HCT116 (cell line): ENCODE data around the gene METTL15. TPM values are rescaled to one million over a fixed set of nuclear protein-coding genes. Genes with fewer than 3 reads are reported as not detected.

Source experiments
- ATAC-seq: fragments of 200-7000 bp; cut with Tn5 transposase; 2 replicates; pipeline ENCODE4 v1.9.1; 2020; ENCODE audit warnings: mild to moderate bottlenecking, moderate library complexity
- BruUV-seq: library from RNA; stranded (reverse); fragments of 400-500 nt; replicated peaks from 2 replicates; lab custom pipeline; 2021; lab: Mats Ljungman, UMichigan
- CTCF ChIA-PET: fragments of 300-600 bp; sonication (Branson Sonifier 250); formaldehyde crosslinking; loops from one replicate; lab custom pipeline; 2021; ENCODE audit warnings: antibody characterized with exemption; lab: Charles Lee
- POLR2A ChIA-PET: fragments of 300-600, 350-600 bp; sonication (Branson Sonifier 250); formaldehyde crosslinking; loops from one replicate; lab custom pipeline; 2021; ENCODE audit warnings: antibody characterized with exemption; lab: Charles Lee
- RAD21 ChIA-PET, 2 experiments: fragments of 300-600 bp; sonication (Branson Sonifier 250); formaldehyde crosslinking; loops; one replicate each; lab custom pipeline; 2023; ENCODE audit warnings: low total read pairs in 2 of 2; ENCODE audit not compliant: uncharacterized antibody in 2 of 2, unreplicated experiment in 2 of 2, low non-redundant PET in 1 of 2; lab: Charles Lee
- DNase-seq: peaks from one replicate; pipeline ENCODE4 v3.0.0-alpha.2; 2010; ENCODE audit warnings: low read depth, low spot score
- H2AFZ ChIP-seq: fragments of 200-600 bp; shearing (Covaris generic), sonication (generic); 2 replicates; pipeline ENCODE4 v1.6.1; 2017; ENCODE audit warnings: low read depth, mixed run types, mixed read lengths, antibody characterized with exemption, low read length; ENCODE audit not compliant: poor library complexity, severe bottlenecking
- H3K27ac ChIP-seq: 2 replicates; pipeline ENCODE4 v1.5.1; 2012; ENCODE audit warnings: low read depth, low read length
- H3K27me3 ChIP-seq: fragments of 200-600 bp; sonication (generic); 2 replicates; pipeline ENCODE4 v1.6.1; 2016; ENCODE audit warnings: mixed run types, low read length, mixed read lengths; ENCODE audit not compliant: insufficient read depth
- H3K36me3 ChIP-seq, 2 experiments: fragments of 200-500 bp in 1 of 2; fragments of 200-600 bp in 1 of 2; sonication (Bioruptor generic) in 1 of 2; sonication (generic) in 1 of 2; 2 replicates each; pipeline versions ENCODE4 v1.5.1 to v1.6.1; 2014 to 2016; ENCODE audit warnings: low read length in 2 of 2, inconsistent platforms in 1 of 2, mixed read lengths in 1 of 2, mixed run types in 1 of 2; ENCODE audit not compliant: insufficient read depth in 2 of 2, control insufficient read depth in 1 of 2
- H3K4me1 ChIP-seq, 2 experiments: fragments of 200-600 bp in 1 of 2; sonication (generic) in 1 of 2; 2 replicates each; pipeline versions ENCODE4 v1.5.1 to v1.6.1; 2012 to 2017; ENCODE audit warnings: low read length in 2 of 2, inconsistent platforms in 1 of 2, mild to moderate bottlenecking in 1 of 2, mixed read lengths in 1 of 2, mixed run types in 1 of 2, moderate library complexity in 1 of 2; ENCODE audit not compliant: insufficient read depth in 2 of 2, control insufficient read depth in 1 of 2
- H3K4me2 ChIP-seq: fragments of 200-600 bp; sonication (generic); 2 replicates; pipeline ENCODE4 v1.6.1; 2017; ENCODE audit warnings: mixed run types, low read length, mixed read lengths
- H3K4me3 ChIP-seq, 2 experiments: fragments of 200-600 bp in 1 of 2; sonication (generic) in 1 of 2; replicated peaks in 1 of 2; 2 replicates each; pipeline ENCODE4 v1.5.1; 2011 to 2016; ENCODE audit warnings: low read length in 2 of 2, control low read depth in 1 of 2, low read depth in 1 of 2, mild to moderate bottlenecking in 1 of 2, mixed read lengths in 1 of 2, mixed run types in 1 of 2
- H3K79me2 ChIP-seq: fragments of 200-600 bp; sonication (generic); 2 replicates; pipeline ENCODE4 v1.6.1; 2017; ENCODE audit warnings: mild to moderate bottlenecking, mixed run types, low read length, moderate library complexity, mixed read lengths; ENCODE audit not compliant: insufficient read depth
- H3K9ac ChIP-seq: fragments of 200-600 bp; sonication (generic); 2 replicates; pipeline ENCODE4 v1.6.1; 2016; ENCODE audit warnings: low read length, mixed read lengths
- H3K9me2 ChIP-seq: fragments of 200-600 bp; sonication (generic), shearing (Covaris generic); 2 replicates; pipeline ENCODE4 v1.6.1; 2017; ENCODE audit warnings: mixed run types, mild to moderate bottlenecking, moderate library complexity; ENCODE audit not compliant: insufficient read depth
- H3K9me3 ChIP-seq, 2 experiments: fragments of 200-500 bp in 1 of 2; fragments of 200-600 bp in 1 of 2; sonication (Bioruptor generic) in 1 of 2; sonication (generic) in 1 of 2; 2 replicates each; pipeline ENCODE4 v1.6.1; 2014 to 2017; ENCODE audit warnings: low read length in 2 of 2, mixed read lengths in 2 of 2, inconsistent platforms in 1 of 2, low read depth in 1 of 2, mild to moderate bottlenecking in 1 of 2, mixed run types in 1 of 2, moderate library complexity in 1 of 2; ENCODE audit not compliant: control insufficient read depth in 1 of 2, insufficient read depth in 1 of 2
- H4K20me1 ChIP-seq: fragments of 200-600 bp; sonication (generic), shearing (Covaris generic); 2 replicates; pipeline ENCODE4 v1.6.1; 2017; ENCODE audit warnings: mixed run types, mild to moderate bottlenecking, moderate library complexity; ENCODE audit not compliant: insufficient read depth
- CBX3 ChIP-seq: IDR thresholded peaks from 2 replicates; pipeline ENCODE4 v1.6.1; 2012; ENCODE audit warnings: low read depth
- FOSL1 ChIP-seq: IDR thresholded peaks from 2 replicates; pipeline ENCODE4 v1.6.1; 2012; ENCODE audit warnings: low read depth
- JUND ChIP-seq: IDR thresholded peaks from 2 replicates; pipeline ENCODE4 v1.6.1; 2012
- MAX ChIP-seq: IDR thresholded peaks from 2 replicates; pipeline ENCODE4 v1.6.1; 2012
- REST ChIP-seq: IDR thresholded peaks from 2 replicates; pipeline ENCODE4 v1.6.1; 2012; ENCODE audit warnings: low read depth
- SIN3A ChIP-seq: IDR thresholded peaks from 2 replicates; pipeline ENCODE4 v1.6.1; 2012; ENCODE audit warnings: low read depth
- ZFX ChIP-seq: fragments of 450-650 bp; IDR thresholded peaks from 2 replicates; pipeline ENCODE4 v1.6.1; 2017
- ZNF274 ChIP-seq: fragments of 200-500 bp; sonication (Bioruptor generic); IDR thresholded peaks from 2 replicates; pipeline ENCODE4 v1.6.1; 2014; ENCODE audit warnings: mild to moderate bottlenecking, low read depth, low read length, inconsistent platforms
- intact Hi-C: fragments of 100-400 bp; cut with micrococcal nuclease; formaldehyde crosslinking; loops from 2 replicates; pipeline ENCODE4 v1.10.0; 2022
- total RNA-seq: library from RNA; stranded (reverse); gene quantifications from one replicate; pipeline ENCODE4 v1.2.1, GENCODE V29; 2021; ENCODE audit not compliant: unreplicated experiment
- TF ChIP-seq, protein P1 (sequence below), 3 experiments: fragments of 200-600 bp in 1 of 3; sonication (generic) in 1 of 3; IDR thresholded peaks in 2 of 3; conservative IDR thresholded peaks in 1 of 3; 2 replicates each; pipeline ENCODE4 v1.5.1; 2012 to 2017; ENCODE audit warnings: low read depth in 2 of 3, low read length in 2 of 3, antibody characterized with exemption in 1 of 3, borderline replicate concordance in 1 of 3, control low read depth in 1 of 3, mild to moderate bottlenecking in 1 of 3, mixed read lengths in 1 of 3, mixed run types in 1 of 3, moderate library complexity in 1 of 3; ENCODE audit not compliant: insufficient read depth in 1 of 3

Gene METTL15
- total RNA-seq, 1 experiment from 2014 or later: 25.3 TPM

DNA sequence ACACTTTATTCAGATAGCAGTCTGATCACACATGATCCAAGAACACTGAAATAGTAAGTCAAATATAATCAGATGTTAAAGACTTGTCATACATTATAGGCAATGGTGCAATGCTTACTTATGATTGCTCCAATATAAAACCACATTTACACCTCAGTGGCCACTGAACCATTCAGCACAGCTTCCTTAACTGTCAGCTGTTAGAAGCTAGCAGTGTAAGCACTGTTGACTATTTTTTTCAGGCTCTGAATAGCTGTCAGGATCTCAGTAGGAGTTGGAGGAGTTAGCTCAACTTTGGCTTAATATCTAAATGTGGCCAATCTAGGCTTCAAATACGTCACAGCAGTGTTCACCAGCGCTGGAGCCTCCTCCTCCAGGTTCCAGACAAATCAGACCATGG lies 36.6 kb downstream of the METTL15 start:
- Histone ChIP-seq H3K27ac (peak overlapping the region; percentile 95), H3K9ac (0 out of 2 replicates have a peak overlapping the region, but pooled peaks have one; percentile 5), H3K79me2 (peaks cover 13% of the 10 kb centered on the region), H3K9me2 (no peaks in the 10 kb centered on the region), H3K27me3 (no peaks in the 10 kb centered on the region), H3K4me2 (peak overlapping the region; percentile 38), H2AFZ (no peak overlapping the region), H3K4me3 (no peak overlapping the region), H3K9me3 (no peaks in the 10 kb centered on the region), H3K36me3 (peaks cover 0 to 11% of the 10 kb centered on the region in 2 experiments; a peak in 2 of 4 replicates), H3K4me1 (peaks cover 49 to 68% of the 10 kb centered on the region in 2 experiments), H4K20me1 (no peaks in the 10 kb centered on the region)
- TF ChIP-seq FOSL1 (no peak), JUND (no peak), CBX3 (no peak), ZNF274 (no peak), SIN3A (no peak), MAX (no peak), REST (no peak), ZFX (no peak)
- TF ChIP-seq, protein P1, sequence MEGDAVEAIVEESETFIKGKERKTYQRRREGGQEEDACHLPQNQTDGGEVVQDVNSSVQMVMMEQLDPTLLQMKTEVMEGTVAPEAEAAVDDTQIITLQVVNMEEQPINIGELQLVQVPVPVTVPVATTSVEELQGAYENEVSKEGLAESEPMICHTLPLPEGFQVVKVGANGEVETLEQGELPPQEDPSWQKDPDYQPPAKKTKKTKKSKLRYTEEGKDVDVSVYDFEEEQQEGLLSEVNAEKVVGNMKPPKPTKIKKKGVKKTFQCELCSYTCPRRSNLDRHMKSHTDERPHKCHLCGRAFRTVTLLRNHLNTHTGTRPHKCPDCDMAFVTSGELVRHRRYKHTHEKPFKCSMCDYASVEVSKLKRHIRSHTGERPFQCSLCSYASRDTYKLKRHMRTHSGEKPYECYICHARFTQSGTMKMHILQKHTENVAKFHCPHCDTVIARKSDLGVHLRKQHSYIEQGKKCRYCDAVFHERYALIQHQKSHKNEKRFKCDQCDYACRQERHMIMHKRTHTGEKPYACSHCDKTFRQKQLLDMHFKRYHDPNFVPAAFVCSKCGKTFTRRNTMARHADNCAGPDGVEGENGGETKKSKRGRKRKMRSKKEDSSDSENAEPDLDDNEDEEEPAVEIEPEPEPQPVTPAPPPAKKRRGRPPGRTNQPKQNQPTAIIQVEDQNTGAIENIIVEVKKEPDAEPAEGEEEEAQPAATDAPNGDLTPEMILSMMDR (IDR thresholded peaks at IDR 0.05 in 2 of 3, conservative IDR thresholded peaks at IDR 0.05 in 1 of 3; ENCODE audit: borderline replicate concordance in 1 of 3, insufficient read depth in 1 of 3, low read depth in 2 of 3, low read length in 2 of 3): no peak
- intact Hi-C loops: loop anchor here (10.0 kb wide), 1 partner anchor 220 kb away; no protein-coding TSS in a partner anchor
- ChIA-PET POLR2A (no interaction called here), CTCF (no interaction called here), RAD21 (no interaction called here)
- no TSS peak for BruUV-seq
- DNase-seq: no peak
- ATAC-seq: no peak
